HG03342 (cell line): ENCODE measurements around the gene CRABP2.

Experiments used
- ATAC-seq: cut with Tn5 transposase; IDR thresholded peaks from one replicate; pipeline ENCODE4 v1.9.1; 2021; ENCODE audit warnings: mild to moderate bottlenecking, moderate library complexity; ENCODE audit not compliant: unreplicated experiment

CRABP2 gene

GRCh38 chr1:156742017-156742416, 36.6 kb upstream of the CRABP2 start:
- ATAC-seq, result no peak

GRCh38 chr1:156741481-156741983, 36.1 kb upstream of the CRABP2 start:
- ATAC-seq, result no peak

GRCh38 chr1:156740741-156741480, 35.5 kb upstream of the CRABP2 start, which contains the start of gene MRPL24:
TSS of gene MRPL24 (minus strand) at chr1:156741088. CDS start at chr1:156738704, 2,384 bp downstream.
- ATAC-seq, result peak; percentile 77

GRCh38 chr1:156740237-156740740, 34.9 kb upstream of the CRABP2 start:
- no peak for ATAC-seq

- no peak for ATAC-seq
These were observed 33.5 kb upstream of the CRABP2 start for GRCh38 chr1:156738916-156739315.

- ATAC-seq, result no peak
These were observed 33.0 kb upstream of the CRABP2 start for GRCh38 chr1:156738407-156738806.

GRCh38 chr1:156733989-156734584, 28.7 kb upstream of the CRABP2 start:
- no peak for ATAC-seq

- peak; percentile 83 for ATAC-seq
These were observed 23.4 kb upstream of the CRABP2 start, which contains the start of gene ISG20L2 for GRCh38 chr1:156728599-156729462. TSS of gene ISG20L2 (minus strand) at chr1:156728766. CDS start at chr1:156727652, 1,114 bp downstream.

GRCh38 chr1:156727926-156728598, 22.7 kb upstream of the CRABP2 start, which contains the start of gene METTL25B:
TSS of gene METTL25B (plus strand) at chr1:156728469. CDS start at chr1:156729105, 636 bp downstream.
- ATAC-seq, result peak; percentile 42

GRCh38 chr1:156727492-156727891, 22.1 kb upstream of the CRABP2 start:
- ATAC-seq, result no peak

- no peak for ATAC-seq
These were observed 21.3 kb upstream of the CRABP2 start for GRCh38 chr1:156726549-156727226.

GRCh38 chr1:156725683-156726280, 20.4 kb upstream of the CRABP2 start:
- ATAC-seq, result no peak

- no peak for ATAC-seq
These were observed 16.2 kb upstream of the CRABP2 start for GRCh38 chr1:156721535-156721934.

GRCh38 chr1:156721131-156721530, 15.7 kb upstream of the CRABP2 start:
- no peak for ATAC-seq

GRCh38 chr1:156717351-156717750, 12.0 kb upstream of the CRABP2 start:
- ATAC-seq, result no peak

- ATAC-seq, result no peak
These were observed 9.4 kb upstream of the CRABP2 start for GRCh38 chr1:156714830-156715229.

- ATAC-seq, result no peak
These were observed 7.2 kb upstream of the CRABP2 start for GRCh38 chr1:156712626-156713025.

GRCh38 chr1:156711011-156711817, 5.8 kb upstream of the CRABP2 start:
- no peak for ATAC-seq
